A172 (cell line): Measurements from ENCODE around the gene GALNT14. TPM values are rescaled to one million over a fixed set of nuclear protein-coding genes. Genes with fewer than 3 reads are reported as not detected.

Experiments used
- DNase-seq: peaks from one replicate; pipeline ENCODE4 v3.0.0-alpha.2; 2015; ENCODE audit warnings: low spot score
- total RNA-seq: library from RNA; depleted of rRNA; stranded (reverse); fragments of >200 nt; shearing (Covaris generic); gene quantifications from 2 replicates; pipeline ENCODE4 v1.2.3, GENCODE V29; 2014

The GALNT14 gene
- total RNA-seq, 1 experiment from 2014 or later = not detected

- DNase-seq = no peak
These were observed 79.9 kb downstream of the GALNT14 start for GRCh38 chr2:31058096-31059035.

GRCh38 chr2:31057691-31058090 is 80.5 kb downstream of the GALNT14 start:
- no peak for DNase-seq

DNA sequence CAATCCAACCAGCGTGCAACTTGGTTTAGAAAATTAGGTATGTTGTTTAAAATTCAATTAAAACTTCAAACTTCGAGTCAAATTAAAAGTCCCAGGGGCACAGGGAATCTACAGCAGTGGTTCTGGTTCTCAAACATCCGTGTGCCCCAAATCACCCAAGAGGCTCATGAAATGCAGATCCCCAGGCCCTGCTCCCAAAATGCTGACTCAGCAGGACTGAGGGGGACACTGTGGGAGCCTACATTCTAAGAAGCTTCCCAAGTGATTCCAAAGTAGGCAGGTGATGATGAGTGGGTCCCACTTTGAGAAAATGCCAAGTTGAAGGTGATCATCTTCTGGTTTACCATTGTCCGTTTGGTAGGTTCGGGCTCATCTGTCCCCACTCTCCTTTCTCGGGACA is 82.3 kb downstream of the GALNT14 start:
- DNase-seq = no peak

DNA sequence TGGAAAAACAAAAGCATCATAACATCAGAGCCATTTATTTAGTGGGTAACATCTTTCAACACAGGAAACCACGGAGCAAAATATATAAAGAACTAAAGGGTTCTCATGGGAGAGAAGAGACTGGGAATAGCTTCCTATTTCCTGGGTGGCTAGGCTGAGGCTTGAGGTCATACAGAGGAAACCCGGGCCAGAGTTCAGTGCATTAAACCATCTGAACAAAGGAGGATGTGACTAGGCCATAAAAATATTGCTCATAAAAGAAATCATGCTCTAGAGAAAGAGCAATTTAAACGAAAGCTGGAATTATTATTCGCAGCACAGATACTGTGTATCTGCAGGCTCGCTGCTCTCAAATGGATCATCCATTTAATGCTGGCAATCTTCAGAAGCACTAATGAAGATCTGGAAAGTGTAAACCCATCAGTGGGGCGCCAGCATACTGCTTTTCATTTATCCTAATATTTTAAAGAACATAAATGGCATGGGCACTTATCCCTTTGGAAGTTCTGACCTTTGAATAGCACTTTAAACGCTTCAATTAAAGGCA is 83.3 kb downstream of the GALNT14 start:
- no peak for DNase-seq

DNA sequence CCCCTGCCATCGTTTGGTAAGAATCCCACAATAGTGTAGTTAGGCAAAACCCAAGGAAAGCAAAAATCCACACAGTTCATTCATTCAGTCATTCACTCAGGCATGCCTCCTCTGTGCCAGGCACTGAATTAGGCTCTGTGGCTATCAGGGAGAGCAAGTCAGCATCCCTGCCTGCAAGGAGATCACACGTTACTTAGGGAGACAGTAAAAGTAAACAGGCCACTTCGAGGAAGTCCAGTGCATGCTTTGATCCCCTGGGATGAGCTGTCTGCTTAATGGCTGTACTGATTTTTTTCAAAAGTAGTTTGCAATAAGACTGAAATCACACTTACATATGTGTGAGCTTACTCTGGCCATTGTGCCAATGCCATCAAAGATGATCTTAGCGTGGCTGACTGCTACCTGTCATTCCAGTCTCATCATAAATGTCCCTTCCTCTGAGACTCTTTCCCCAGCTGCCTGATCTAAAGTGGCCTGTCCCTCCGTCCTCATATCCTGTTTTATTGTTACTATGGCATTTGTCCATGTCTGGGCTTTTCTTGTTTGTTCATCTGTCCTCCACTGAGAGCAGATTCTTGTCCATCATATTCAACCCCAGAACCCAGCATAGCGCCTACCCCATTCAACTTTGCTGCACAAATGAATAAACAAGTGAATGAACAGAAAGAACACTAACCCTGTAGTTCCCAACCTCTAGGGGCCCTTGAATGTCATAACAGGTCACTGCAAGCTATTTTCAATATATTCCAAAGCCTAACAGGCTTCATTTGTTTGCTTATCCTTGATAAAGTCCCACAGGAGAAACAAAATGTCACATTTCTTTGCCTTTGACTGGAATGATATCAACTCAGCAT is 84.1 kb downstream of the GALNT14 start:
- no peak for DNase-seq

DNA sequence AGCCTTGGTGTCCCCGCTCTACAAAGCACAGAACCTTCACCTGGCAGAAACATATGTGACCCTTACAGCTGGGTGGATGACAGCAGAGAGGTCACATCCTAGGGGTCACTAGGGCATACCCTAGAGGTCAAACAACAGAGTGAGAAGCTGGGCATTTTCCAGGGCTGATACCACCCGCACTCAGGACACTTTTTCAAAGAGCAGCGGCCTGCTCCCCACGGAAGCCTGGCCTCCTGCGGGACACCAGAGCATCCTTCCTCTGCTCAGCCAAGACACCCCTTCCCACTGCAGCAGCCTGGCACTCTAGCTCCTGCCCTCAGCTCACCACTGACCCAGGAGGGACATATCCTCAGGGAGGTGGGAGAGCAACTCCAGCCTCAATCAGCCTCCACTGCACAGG is 86.0 kb downstream of the GALNT14 start:
- DNase-seq = no peak

GRCh38 chr2:31051258-31052140 is 86.7 kb downstream of the GALNT14 start:
- no peak for DNase-seq

GRCh38 chr2:31049916-31050588 is 88.2 kb downstream of the GALNT14 start:
- no peak for DNase-seq

DNA sequence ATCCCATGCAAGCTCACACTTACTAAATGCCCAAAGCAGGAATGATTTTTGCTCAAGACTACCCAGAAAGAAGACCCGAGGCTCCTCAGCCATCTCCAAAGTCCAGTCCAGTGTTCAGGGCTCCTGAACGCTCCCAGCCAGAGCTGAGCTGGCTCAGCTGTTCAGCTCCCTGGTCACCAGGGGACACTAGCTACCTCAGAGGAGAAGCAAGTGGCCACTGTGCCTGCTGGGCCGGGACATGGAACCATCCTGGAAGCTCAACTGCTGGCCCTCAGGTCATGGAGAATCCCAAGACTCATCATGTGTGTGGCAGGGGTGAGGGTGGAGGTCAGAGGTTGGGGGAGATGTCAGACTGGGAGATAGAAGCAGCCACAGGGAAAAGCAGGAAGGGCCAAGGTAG is 89.0 kb downstream of the GALNT14 start:
- no peak for DNase-seq

GRCh38 chr2:31047599-31047998 is 90.6 kb downstream of the GALNT14 start:
- DNase-seq = no peak

GRCh38 chr2:31038385-31038784 is 99.9 kb downstream of the GALNT14 start:
- DNase-seq = peak; percentile 6

DNA sequence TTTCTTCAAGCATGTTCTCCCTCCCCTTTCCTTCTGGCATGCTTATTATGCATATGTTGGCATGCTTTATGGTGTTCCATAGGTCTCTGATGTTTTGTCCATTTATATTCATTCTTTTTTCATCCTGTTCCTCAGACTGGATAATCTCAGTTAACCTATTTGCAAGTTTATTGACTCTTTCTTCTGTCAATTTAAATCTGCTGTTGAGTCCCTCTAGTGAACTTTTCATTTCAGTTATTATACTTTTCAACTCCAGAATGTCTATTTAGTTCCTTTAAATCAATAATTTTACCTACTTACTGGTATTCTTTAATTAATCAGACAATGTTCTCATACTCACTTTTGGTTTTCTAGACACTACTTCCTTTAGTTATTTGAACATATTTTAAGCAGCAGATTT is 101.2 kb downstream of the GALNT14 start:
- DNase-seq = no peak

- DNase-seq = no peak
These were observed 105.2 kb downstream of the GALNT14 start for GRCh38 chr2:31033032-31033431.

DNA sequence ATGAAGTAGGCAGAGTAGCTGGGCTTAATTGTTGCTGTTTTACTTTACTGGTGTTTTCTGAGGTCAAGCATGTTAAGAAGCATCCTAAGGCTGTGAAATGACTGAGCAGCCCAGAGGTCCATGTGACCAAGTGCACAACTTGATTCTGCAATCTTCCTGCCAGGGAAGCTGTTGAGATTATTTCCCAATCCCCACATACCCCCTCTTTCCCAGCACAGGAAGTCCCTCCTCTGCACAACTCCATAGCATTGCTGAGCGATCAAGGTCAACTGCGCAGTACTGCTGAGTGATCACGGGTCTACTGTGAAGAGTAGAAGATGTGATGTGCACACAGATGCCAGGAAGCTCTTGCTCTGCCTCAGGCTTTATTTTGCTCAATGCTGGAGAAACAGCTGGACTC is 105.8 kb downstream of the GALNT14 start:
- DNase-seq = no peak

DNA sequence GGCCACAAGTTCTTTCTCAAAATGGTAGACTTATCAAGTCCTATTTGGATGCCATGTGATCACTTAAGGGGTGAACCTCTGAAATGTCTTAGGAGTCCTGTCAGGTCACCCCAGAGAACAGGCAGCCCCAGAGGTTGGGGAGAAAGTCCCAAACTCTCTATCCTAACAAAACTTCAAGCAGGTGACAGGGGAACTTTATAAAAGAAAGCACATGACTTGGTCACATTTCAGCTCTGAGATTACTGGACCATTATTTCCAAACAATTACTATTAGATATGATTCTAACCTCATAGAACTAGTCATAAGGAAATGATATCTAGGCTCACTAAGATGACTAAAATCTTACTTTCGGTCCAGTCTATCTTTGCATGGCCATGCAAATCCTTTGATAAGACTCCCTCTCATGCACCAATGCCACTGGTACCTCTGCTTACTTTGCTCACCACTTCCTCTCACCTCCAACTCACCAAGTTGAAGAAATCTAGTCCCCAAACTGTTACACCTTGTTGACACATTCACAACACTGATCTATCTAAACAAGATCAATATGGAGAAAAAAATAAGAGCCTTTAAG is 107.0 kb downstream of the GALNT14 start:
- no peak for DNase-seq

GRCh38 chr2:31028417-31028816 is 109.8 kb downstream of the GALNT14 start:
- no peak for DNase-seq

GRCh38 chr2:31027549-31027948 is 110.7 kb downstream of the GALNT14 start:
- no peak for DNase-seq

- no peak for DNase-seq
These were observed 114.7 kb downstream of the GALNT14 start for GRCh38 chr2:31023541-31023940.

DNA sequence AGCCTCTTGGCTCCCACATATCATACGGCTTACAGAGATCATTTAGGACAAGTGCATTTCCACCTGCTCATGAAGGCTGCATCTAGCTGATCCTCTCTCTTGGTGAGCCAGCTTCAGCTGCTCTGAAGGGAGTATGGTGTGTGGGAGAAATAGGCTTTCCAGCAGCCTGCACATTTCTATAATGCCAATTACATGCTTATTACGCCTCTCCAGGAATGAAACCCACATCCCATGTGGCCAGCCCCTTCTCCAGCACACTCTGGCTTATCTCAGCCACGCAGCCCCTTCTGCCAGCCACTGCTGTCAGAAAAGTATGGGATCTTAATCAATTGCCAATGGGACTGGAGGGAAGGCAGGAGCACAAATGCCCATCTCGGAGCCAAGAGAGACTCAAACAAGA is 117.5 kb downstream of the GALNT14 start:
- no peak for DNase-seq

DNA sequence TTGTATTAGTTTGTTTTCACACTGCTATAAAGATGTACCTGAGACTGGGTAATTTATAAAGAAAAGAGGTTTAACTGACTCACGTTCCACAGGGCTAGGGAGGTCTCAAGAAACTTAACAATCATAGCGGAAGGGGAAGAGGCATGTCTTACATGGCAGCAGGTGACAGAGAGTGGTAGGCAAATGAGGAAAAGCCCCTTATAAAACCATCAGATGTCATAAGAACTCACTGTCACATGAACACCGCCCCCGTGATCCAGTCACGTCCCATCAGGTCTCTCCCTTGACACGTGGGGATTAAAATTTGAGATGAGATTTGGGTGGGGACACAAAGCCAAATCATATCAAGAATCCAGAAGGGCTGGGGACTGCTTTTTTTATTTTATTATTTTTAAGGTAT is 120.0 kb downstream of the GALNT14 start:
- DNase-seq = no peak

- no peak for DNase-seq
These were observed 121.6 kb downstream of the GALNT14 start for GRCh38 chr2:31016648-31017047.
